RCC 7860 (cell line): ENCODE data around the gene FAM53A.

ENCODE experiments used
- DNase-seq: peaks from one replicate; pipeline ENCODE4 v3.0.0-alpha.2; 2015; ENCODE audit warnings: low spot score
- FAIRE-seq: peaks from 2 replicates; lab custom pipeline; 2012; peaks lifted over from hg19 to GRCh38; lab: Jason Lieb, UNC

The FAM53A gene

GRCh38 chr4:1663549-1663948, 20.6 kb downstream of the FAM53A start:
- DNase-seq = no peak
- FAIRE-seq = no peak

- no peak for FAIRE-seq
- DNase-seq = no peak
Measured at GRCh38 chr4:1661695-1662094, 22.4 kb downstream of the FAM53A start.

- DNase-seq (no peak), FAIRE-seq (no peak)
Measured at GRCh38 chr4:1660948-1661677, 23.0 kb downstream of the FAM53A start.

GRCh38 chr4:1659104-1660043, 24.7 kb downstream of the FAM53A start:
- no peak for FAIRE-seq
- DNase-seq = no peak

- DNase-seq = no peak
- no peak for FAIRE-seq
Measured at GRCh38 chr4:1658581-1658980, 25.5 kb downstream of the FAM53A start.

GRCh38 chr4:1658146-1658545, 26.0 kb downstream of the FAM53A start:
- FAIRE-seq = no peak

GRCh38 chr4:1656986-1657385, 27.1 kb downstream of the FAM53A start:
- DNase-seq = no peak
- no peak for FAIRE-seq

More at GRCh38 chr4:1658146-1658545, 26.0 kb downstream of the FAM53A start:
- no peak for DNase-seq

GRCh38 chr4:1656132-1656531, 28.0 kb downstream of the FAM53A start:
- no peak for FAIRE-seq
- DNase-seq = no peak

- no peak for FAIRE-seq
- DNase-seq = no peak
Measured at GRCh38 chr4:1655676-1656075, 28.4 kb downstream of the FAM53A start.

GRCh38 chr4:1655081-1655480, 29.0 kb downstream of the FAM53A start:
- FAIRE-seq = no peak
- DNase-seq = no peak

GRCh38 chr4:1654216-1654955, 29.7 kb downstream of the FAM53A start:
- FAIRE-seq = no peak
- DNase-seq = no peak

- FAIRE-seq (no peak), DNase-seq (no peak)
Measured at GRCh38 chr4:1653776-1654175, 30.3 kb downstream of the FAM53A start.

GRCh38 chr4:1652088-1652487, 32.0 kb downstream of the FAM53A start:
- DNase-seq (no peak), FAIRE-seq (no peak)

- no peak for DNase-seq
- no peak for FAIRE-seq
Measured at GRCh38 chr4:1651609-1652008, 32.5 kb downstream of the FAM53A start.

GRCh38 chr4:1648962-1649361, 35.2 kb downstream of the FAM53A start:
- FAIRE-seq = no peak
- no peak for DNase-seq

- DNase-seq (no peak), FAIRE-seq (no peak)
Measured at GRCh38 chr4:1647432-1647831, 36.7 kb downstream of the FAM53A start.

GRCh38 chr4:1646690-1647089, 37.4 kb downstream of the FAM53A start:
- FAIRE-seq (no peak), DNase-seq (no peak)

- FAIRE-seq (no peak), DNase-seq (no peak)
Measured at GRCh38 chr4:1644891-1645657, 39.0 kb downstream of the FAM53A start.

- DNase-seq (no peak), FAIRE-seq (no peak)
Measured at GRCh38 chr4:1643971-1644735, 40.0 kb downstream of the FAM53A start.
